ENCODE measurements around the gene CRYBA1.
"Not testable (repeated sequence)": the region's sequence is repeated elsewhere in the genome, so short reads cannot be mapped to it uniquely, and the experiment has no call there.

CRYBA1 gene, protein sequence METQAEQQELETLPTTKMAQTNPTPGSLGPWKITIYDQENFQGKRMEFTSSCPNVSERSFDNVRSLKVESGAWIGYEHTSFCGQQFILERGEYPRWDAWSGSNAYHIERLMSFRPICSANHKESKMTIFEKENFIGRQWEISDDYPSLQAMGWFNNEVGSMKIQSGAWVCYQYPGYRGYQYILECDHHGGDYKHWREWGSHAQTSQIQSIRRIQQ

DNA sequence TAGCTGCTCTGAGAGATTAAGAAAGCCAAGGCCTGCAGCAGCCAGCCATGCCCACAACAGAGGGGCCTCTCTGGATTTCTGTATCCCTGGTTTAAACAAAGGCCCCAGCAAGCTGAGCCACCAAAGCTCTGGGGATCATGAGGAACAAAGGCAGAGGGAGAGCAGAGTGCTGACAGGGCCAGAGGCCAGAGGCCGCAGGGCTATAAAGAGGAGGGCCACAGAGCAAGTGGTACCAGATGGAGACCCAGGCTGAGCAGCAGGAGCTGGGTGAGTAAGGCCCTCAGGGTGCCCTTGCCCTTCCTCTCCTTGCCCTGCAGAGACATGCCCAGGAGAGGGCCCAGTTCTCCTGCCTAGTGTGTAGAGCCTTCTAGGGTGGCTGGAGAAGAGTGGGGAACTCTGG lies at the start of gene CRYBA1:
TSS of gene CRYBA1 (plus strand) at position 232 of the 400 bp plus-strand sequence. CDS start at position 237, 5 bp downstream.
- no peaks in the 10 kb centered on the region for H3K9me3 ChIP-seq (ENCODE audit: control insufficient read depth, low read length)
- no peak within 1 kb of the TSS for H3K4me3 ChIP-seq (ENCODE audit: low read length)
- H3K4me1 ChIP-seq (ENCODE audit: control insufficient read depth, insufficient read depth, low read length): no peaks in the 10 kb centered on the region
- no peak within 1 kb of the TSS for H3K9ac ChIP-seq (ENCODE audit: low read length)
- H3K36me3 ChIP-seq (ENCODE audit: control insufficient read depth, insufficient read depth, low read length): no peaks in the 10 kb centered on the region
- H3K27me3 ChIP-seq (ENCODE audit: control insufficient read depth, insufficient read depth, low read length): no peaks in the 10 kb centered on the region

DNA sequence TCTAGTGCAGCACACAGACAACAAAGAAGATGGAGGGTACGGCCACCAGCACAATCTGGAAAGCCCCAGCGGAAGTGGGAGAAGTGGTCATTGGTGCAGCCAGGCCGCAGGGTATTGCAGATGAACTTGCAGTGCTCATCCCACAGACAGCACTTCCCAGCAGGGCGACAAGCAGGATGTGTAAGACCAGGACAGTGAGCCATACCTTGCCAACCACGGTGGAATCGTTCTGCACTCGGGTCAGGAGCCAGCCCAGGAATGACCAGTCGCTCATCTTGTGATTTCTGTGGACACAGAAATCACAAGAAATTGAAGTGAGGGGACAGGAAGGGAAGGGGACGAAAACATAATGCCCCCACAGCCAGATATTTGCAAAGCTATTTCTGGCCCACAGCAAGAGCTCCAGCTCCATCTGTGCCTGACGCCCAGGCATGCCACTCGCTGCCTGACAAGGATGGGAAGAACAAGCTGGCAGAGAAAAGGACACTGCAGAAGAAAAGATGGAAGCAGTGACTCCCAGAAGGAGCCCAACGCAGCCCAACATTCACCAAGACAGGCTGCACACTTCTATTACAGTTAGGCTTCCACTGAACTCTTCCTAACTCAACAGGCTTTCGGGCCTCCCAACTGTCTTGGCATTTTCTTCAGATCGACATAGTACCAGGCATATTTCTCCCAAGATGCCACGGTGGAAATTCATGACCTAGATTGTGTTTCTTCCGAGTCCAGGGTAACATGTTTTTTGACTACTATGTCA lies 49.0 kb upstream of the CRYBA1 start:
- Histone ChIP-seq H3K9ac (ENCODE audit: low read length) (no peak overlapping the region), H3K4me1 (ENCODE audit: control insufficient read depth, insufficient read depth, low read length) (no peaks in the 10 kb centered on the region), H3K36me3 (ENCODE audit: control insufficient read depth, insufficient read depth, low read length) (no peaks in the 10 kb centered on the region), H3K27me3 (ENCODE audit: control insufficient read depth, insufficient read depth, low read length) (no peaks in the 10 kb centered on the region), H3K9me3 (ENCODE audit: control insufficient read depth, low read length) (no peaks in the 10 kb centered on the region), H3K4me3 (ENCODE audit: low read length) (no peak overlapping the region)

DNA sequence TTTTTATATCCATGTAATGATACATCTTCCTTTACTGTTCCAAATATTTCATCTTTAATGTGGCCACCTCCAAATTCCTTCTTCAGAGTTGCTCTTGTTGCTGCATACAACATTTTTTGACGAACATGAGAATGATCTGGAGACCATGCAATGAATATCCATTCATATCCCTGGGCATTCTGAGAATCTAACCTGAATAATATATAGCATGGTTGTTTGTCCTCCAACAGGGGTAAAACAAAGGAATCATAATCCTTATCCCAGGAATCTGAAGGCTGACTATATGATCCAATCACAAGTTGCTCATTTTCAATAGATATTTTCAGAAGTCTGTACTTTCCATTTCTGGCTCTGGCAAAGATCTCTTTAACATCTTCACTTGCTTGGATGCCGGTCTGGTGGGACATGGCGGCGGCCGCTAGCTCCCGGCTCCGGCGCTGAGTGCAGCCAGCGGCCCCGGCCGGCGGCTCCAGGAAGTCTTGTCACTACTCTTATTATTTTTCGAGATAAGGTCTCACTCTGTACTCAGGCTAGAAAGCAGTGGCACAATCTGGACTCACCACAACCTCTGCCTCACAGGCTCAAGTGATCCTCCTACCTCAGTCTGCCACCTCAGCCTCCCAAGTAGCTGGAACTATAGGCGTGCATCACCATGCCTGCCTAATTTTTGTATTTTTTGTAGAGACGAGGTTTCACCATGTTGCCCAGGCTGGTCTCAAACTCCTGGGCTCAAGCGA lies 42.4 kb upstream of the CRYBA1 start:
- H3K9me3 ChIP-seq (ENCODE audit: control insufficient read depth, low read length); H3K9ac ChIP-seq (ENCODE audit: low read length); H3K27me3 ChIP-seq (ENCODE audit: control insufficient read depth, insufficient read depth, low read length); H3K4me1 ChIP-seq (ENCODE audit: control insufficient read depth, insufficient read depth, low read length); H3K4me3 ChIP-seq (ENCODE audit: low read length); H3K36me3 ChIP-seq (ENCODE audit: control insufficient read depth, insufficient read depth, low read length): not testable (repeated sequence)

DNA sequence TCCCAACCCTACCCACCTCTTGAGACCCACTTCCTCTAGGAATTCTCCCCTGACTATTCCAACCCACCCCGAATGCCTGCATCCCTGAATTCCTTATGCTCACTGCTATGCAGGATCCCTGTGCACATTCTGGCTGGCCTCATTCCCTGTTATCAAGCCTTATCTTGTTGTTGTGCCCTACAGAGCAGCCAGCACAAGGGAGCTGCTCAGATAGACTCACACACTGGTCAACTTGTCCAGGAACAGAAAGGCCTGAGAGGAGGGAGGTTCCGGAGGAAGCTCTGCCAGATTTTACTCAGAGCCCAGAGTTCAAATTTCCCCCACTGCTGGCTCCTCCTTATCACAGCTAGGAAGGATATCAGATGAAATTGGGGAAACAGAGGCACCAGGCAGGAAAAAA lies 41.6 kb upstream of the CRYBA1 start:
- H3K9ac ChIP-seq (ENCODE audit: low read length): no peak overlapping the region
- no peak overlapping the region for H3K4me3 ChIP-seq (ENCODE audit: low read length)
- no peaks in the 10 kb centered on the region for H3K36me3 ChIP-seq (ENCODE audit: control insufficient read depth, insufficient read depth, low read length)
- peaks cover 5% of the 10 kb centered on the region for H3K4me1 ChIP-seq (ENCODE audit: control insufficient read depth, insufficient read depth, low read length)
- no peaks in the 10 kb centered on the region for H3K9me3 ChIP-seq (ENCODE audit: control insufficient read depth, low read length)
- no peaks in the 10 kb centered on the region for H3K27me3 ChIP-seq (ENCODE audit: control insufficient read depth, insufficient read depth, low read length)

DNA sequence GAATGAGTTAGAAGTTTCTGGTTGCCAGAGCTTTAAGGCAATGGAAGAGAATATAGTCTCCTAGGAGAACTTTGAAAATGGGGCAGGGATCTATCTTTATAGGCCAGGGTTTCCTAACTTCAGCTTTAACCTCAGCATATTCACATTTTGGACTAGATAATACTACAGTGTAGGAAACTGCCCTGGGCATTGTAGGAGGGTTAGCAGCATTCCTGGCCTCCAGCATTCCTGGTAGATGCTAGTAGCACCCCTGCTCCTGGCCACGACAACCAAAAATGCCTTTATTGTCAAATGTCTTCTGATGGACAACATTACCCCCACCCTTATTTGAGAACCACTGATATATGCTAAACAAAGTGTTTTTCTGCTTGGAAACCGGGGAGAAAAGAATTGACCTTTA lies 38.7 kb upstream of the CRYBA1 start:
- no peaks in the 10 kb centered on the region for H3K36me3 ChIP-seq (ENCODE audit: control insufficient read depth, insufficient read depth, low read length)
- no peak overlapping the region for H3K9ac ChIP-seq (ENCODE audit: low read length)
- H3K9me3 ChIP-seq (ENCODE audit: control insufficient read depth, low read length): no peaks in the 10 kb centered on the region
- H3K27me3 ChIP-seq (ENCODE audit: control insufficient read depth, insufficient read depth, low read length): no peaks in the 10 kb centered on the region
- H3K4me3 ChIP-seq (ENCODE audit: low read length): no peak overlapping the region
- peaks cover 5% of the 10 kb centered on the region for H3K4me1 ChIP-seq (ENCODE audit: control insufficient read depth, insufficient read depth, low read length)

DNA sequence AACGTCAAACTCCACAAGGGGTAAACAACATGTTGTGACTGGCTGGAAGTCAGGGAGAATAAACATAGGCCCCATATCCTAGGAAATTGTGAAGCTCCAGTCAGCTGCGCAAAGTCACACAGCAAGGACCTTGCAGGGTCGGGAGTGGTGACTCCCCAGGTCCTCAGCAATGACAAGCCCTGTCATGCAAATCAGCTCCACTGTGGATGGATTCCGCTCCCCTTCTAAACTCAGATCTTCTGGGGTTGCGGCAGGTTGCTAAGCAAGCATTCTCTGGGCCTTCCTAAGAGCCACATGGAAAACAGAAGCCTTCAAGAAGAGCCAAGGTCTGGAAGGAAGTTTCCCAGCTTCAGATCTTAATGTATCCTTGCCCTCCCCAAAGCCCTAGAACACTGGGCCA lies 37.6 kb upstream of the CRYBA1 start:
- H3K27me3 ChIP-seq (ENCODE audit: control insufficient read depth, insufficient read depth, low read length): no peaks in the 10 kb centered on the region
- peaks cover 5% of the 10 kb centered on the region for H3K4me1 ChIP-seq (ENCODE audit: control insufficient read depth, insufficient read depth, low read length)
- no peaks in the 10 kb centered on the region for H3K9me3 ChIP-seq (ENCODE audit: control insufficient read depth, low read length)
- H3K9ac ChIP-seq (ENCODE audit: low read length): no peak overlapping the region
- no peak overlapping the region for H3K4me3 ChIP-seq (ENCODE audit: low read length)
- H3K36me3 ChIP-seq (ENCODE audit: control insufficient read depth, insufficient read depth, low read length): no peaks in the 10 kb centered on the region

DNA sequence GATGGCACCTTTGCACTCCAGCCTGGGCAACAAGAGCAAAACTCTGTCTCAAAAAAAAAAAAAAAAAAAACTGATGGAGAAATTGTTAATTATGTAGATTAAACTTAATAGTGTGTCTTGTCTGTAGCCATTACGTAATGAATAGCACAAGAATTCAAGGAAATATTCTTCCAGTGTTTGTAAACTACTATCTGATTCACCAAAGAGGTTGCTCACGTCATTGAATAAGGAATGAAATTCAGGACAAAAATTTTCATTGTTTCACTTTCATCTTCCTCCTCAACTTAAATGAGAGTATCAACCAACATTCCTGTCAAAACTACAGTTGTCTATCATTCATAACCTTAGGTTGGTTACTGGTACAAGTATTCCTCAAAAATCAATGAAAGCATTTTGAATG lies 35.8 kb upstream of the CRYBA1 start:
- H3K9ac ChIP-seq (ENCODE audit: low read length): no peak overlapping the region
- H3K36me3 ChIP-seq (ENCODE audit: control insufficient read depth, insufficient read depth, low read length): no peaks in the 10 kb centered on the region
- H3K4me3 ChIP-seq (ENCODE audit: low read length): no peak overlapping the region
- no peaks in the 10 kb centered on the region for H3K9me3 ChIP-seq (ENCODE audit: control insufficient read depth, low read length)
- no peaks in the 10 kb centered on the region for H3K4me1 ChIP-seq (ENCODE audit: control insufficient read depth, insufficient read depth, low read length)
- no peaks in the 10 kb centered on the region for H3K27me3 ChIP-seq (ENCODE audit: control insufficient read depth, insufficient read depth, low read length)

DNA sequence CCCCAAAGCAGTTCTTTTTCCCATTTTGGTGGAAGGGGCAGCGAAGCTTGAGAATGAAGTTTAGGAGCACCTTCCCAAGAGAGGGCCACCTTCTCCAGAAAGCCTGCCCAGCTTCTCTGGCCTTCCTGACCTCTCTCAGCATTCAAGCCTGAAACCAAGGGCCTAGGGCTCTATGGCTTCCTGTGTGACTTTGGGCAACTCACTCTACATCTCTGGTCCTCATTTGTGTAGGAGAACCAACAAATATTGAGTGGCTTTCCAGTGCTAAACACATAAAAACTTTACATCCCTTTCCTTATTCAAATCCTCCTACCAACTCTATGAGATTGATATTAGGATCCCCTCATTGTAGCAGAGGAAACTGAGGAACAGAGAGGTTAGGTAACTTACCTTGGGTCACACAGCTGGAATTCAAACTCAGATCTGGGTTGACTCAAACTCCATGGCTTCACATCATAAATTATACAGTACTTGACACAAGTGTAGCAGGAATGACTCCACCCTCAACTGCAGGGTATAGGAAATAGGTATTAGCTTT lies 34.5 kb upstream of the CRYBA1 start:
- Histone ChIP-seq H3K36me3 (ENCODE audit: control insufficient read depth, insufficient read depth, low read length) (no peaks in the 10 kb centered on the region), H3K9ac (ENCODE audit: low read length) (no peak overlapping the region), H3K4me1 (ENCODE audit: control insufficient read depth, insufficient read depth, low read length) (no peaks in the 10 kb centered on the region), H3K4me3 (ENCODE audit: low read length) (no peak overlapping the region), H3K9me3 (ENCODE audit: control insufficient read depth, low read length) (no peaks in the 10 kb centered on the region), H3K27me3 (ENCODE audit: control insufficient read depth, insufficient read depth, low read length) (no peaks in the 10 kb centered on the region)

DNA sequence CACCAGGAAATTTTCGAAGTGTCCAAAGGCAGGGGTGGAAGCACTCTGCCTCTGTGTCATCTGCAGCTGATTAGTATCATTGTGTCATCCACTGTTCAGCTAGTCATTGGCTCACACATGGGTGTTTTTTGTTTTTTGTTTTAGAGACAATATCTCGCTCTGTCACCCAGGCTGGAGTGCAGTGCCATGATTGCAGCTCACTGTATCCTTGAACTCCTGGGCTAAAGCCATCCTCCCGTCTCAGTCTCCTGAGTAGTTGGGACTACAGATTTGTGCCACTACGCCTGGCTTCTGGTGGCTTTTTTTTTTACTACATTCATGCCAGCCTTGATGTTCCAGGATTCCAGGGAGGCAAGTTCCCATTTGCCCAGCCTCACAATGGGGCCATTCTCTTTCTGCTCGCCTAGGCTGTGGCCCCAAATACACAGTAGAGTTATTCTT lies 34.0 kb upstream of the CRYBA1 start:
- Histone ChIP-seq H3K4me1 (ENCODE audit: control insufficient read depth, insufficient read depth, low read length) (no peaks in the 10 kb centered on the region), H3K9ac (ENCODE audit: low read length) (no peak overlapping the region), H3K36me3 (ENCODE audit: control insufficient read depth, insufficient read depth, low read length) (no peaks in the 10 kb centered on the region), H3K4me3 (ENCODE audit: low read length) (no peak overlapping the region), H3K9me3 (ENCODE audit: control insufficient read depth, low read length) (no peaks in the 10 kb centered on the region), H3K27me3 (ENCODE audit: control insufficient read depth, insufficient read depth, low read length) (no peaks in the 10 kb centered on the region)

DNA sequence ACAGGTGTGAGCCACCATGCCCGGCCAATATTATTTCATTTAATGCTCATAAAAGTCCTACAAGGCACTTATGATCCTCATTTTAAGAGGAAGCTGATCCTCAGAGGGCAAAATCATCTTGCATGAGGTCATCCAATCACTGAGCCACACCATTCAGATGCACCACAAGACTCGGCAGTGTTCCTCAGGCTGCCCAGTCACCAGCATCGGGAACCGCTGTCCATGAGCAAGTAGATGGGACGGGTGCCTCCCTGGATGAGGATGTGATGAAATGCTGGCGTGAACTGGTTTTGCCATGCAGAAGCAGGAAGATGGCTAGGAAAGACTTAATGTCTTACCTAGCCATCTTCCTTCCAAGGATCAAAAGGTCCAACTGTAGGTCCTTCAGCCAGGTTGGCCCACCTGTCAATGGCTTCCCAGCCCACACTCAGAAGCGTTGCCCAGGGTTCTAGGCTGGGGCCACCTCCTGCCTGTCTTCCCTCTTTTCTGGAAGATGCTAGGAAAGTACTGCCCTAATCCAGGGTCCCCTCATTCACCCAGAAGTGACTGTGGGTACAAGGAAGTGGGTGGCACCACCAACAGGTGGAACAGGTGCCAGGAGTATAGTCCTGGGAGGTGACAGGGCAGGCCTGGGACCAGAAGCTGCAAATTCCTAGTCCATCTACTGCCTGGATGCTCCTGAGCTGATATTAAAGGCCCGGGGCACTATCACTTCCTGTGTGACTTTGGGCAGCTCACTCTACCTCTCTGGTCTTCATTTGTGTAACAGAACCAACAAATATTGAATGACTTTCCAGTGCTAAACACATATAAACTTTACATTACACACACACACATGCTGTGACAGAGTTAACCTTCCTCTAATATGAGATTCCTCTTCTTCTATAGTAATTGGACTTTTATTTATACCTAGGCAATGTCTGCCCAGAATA lies 32.2 kb upstream of the CRYBA1 start:
- no peak overlapping the region for H3K9ac ChIP-seq (ENCODE audit: low read length)

DNA sequence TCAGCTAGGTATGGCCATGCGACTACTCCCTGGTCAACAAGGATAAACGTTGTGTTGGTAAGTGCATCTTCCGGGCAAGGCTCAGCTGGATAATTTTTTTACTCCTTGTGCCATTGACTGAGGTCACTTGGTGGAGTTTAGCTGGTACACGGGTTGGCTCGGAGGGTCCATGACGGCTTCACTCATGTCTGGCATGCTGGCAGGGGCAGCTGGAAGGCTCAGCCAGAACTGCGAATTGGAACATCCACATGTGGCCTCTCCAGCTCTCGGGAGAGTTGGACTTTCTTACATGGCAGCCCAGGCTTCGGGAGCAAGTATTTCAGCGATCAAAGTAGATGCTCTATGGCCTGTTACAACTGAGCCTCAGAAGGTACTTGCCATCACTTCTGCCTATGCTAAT lies 31.5 kb upstream of the CRYBA1 start:
- no peak overlapping the region for H3K9ac ChIP-seq (ENCODE audit: low read length)
- no peaks in the 10 kb centered on the region for H3K9me3 ChIP-seq (ENCODE audit: control insufficient read depth, low read length)
- H3K27me3 ChIP-seq (ENCODE audit: control insufficient read depth, insufficient read depth, low read length): no peaks in the 10 kb centered on the region
- peaks cover 6% of the 10 kb centered on the region for H3K4me1 ChIP-seq (ENCODE audit: control insufficient read depth, insufficient read depth, low read length)
- no peaks in the 10 kb centered on the region for H3K36me3 ChIP-seq (ENCODE audit: control insufficient read depth, insufficient read depth, low read length)
- H3K4me3 ChIP-seq (ENCODE audit: low read length): no peak overlapping the region

More for the DNA sequence above, 32.2 kb upstream of the CRYBA1 start:
- H3K4me3 ChIP-seq (ENCODE audit: low read length): no peak overlapping the region
- no peaks in the 10 kb centered on the region for H3K36me3 ChIP-seq (ENCODE audit: control insufficient read depth, insufficient read depth, low read length)
- no peaks in the 10 kb centered on the region for H3K9me3 ChIP-seq (ENCODE audit: control insufficient read depth, low read length)
- H3K27me3 ChIP-seq (ENCODE audit: control insufficient read depth, insufficient read depth, low read length): no peaks in the 10 kb centered on the region
- H3K4me1 ChIP-seq (ENCODE audit: control insufficient read depth, insufficient read depth, low read length): peaks cover 4% of the 10 kb centered on the region

All from mucosa of stomach (tissue), 1 donor.